Heart left ventricle (tissue), 13 donors: ENCODE measurements around the gene YIPF2.

Experiments used
- CTCF ChIP-seq, 12 donors: fragments of 200-600 bp; sonication (generic) in 4 of 12; IDR thresholded peaks; one replicate each; pipeline versions ENCODE4 v1.5.0 to v1.8.0; 2018 to 2022; ENCODE audit warnings: antibody characterized with exemption in 12 of 12, mild to moderate bottlenecking in 5 of 12
- POLR2A ChIP-seq, 2 donors: fragments of 450-650 bp; IDR thresholded peaks; one replicate each; pipeline ENCODE4 v1.6.1; 2017; ENCODE audit warnings: antibody characterized with exemption in 2 of 2, mild to moderate bottlenecking in 2 of 2, moderate library complexity in 2 of 2
- donor health status: ischemic (EF 13 %, LVEDD 7.1; RV severe dilation, severe dysfunction).
- donor health status: DM: no; HTN: yes; CAD: no.
- donor health status: DM: no; HTN: no; CAD: no.
- donor health status: ischemic (EF 25% LVEDD 6.9; RV normal size, moderate dysfunction).
- donor health status: ischemic (EF 25% LVEDD 5.7; RV mildly dilated, moderate dysfunction).
- donor health status: ischemic (EF 35%, LVEDD 5.7; RV mildly dilated, moderate dysfunction).
- donor health status: nonischemic (EF 11% LVEDD 7.7; RV severe dilation, severe dysfunction).
- donor health status: DM: yes; HTN: yes; CAD: no.
- donor health status: PGD.
- donor health status: ischemic (EF 29% LVEDD 5.4; RV normal size, mild dysfunction).
- donor health status: nonischemic (EF 23%, LVEDD 6.1; RV moderate dilation, normal function).

- TF ChIP-seq CTCF (IDR thresholded peaks at IDR 0.05) = no peak
- TF ChIP-seq POLR2A (IDR thresholded peaks at IDR 0.05) = no peak
Observed at GRCh38 chr19:10874024-10874423, 54.4 kb downstream of the YIPF2 start.
